GM19099 (cell line): ENCODE results near the gene BCL7A.

Experiments
- POLR2A ChIP-seq: IDR thresholded peaks from 3 replicates; pipeline ENCODE4 v1.6.1; 2011; ENCODE audit warnings: low read depth; ENCODE audit not compliant: insufficient read length; ENCODE audit errors: extremely low read depth

BCL7A gene

GRCh38 chr12:122067966-122068365 lies 46.3 kb downstream of the BCL7A start:
- no peak for TF ChIP-seq POLR2A

DNA sequence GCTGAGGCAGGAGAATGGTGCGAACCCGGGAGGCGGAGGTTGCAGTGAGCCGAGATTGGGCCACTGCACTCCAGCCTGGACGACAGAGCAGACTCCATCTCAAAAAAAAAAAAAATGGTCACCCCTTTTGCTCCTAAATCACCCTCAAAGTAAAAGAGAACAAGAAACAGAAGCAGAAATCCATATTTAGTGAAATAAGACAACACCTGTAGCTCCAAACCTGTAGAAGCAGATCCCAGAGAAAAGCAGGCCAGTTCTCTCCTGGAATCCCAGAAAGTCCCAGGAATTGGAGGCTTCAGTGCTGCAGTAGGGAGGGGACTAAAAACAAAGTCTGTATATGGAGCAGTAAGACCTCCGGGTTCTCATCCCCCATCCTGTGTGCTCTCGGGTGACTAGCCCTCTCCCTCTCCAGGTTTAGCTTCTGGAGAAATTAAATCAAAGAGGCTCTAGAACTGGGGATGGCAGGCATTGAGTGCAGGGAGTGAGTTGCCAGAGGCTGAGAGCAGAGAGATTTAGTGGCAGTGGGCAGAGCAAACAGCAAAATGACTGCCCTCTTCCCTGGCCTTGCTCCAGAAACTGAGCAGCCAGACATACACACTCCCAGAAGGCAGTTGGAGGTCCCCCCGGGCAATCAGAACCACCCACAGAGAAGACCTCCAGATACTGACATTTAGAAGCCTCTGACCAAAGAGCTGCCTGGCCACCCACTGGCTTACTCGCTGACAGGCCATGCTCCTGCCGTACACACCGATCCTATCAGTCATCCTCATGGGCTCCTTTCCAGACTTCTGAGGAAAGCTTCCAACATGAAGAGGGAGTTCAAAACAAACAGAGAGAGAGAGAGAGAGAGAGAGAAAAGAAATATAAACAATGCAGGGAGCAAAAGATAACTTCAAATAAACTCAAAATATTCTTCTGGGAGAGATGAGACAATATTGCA lies 50.6 kb downstream of the BCL7A start:
- TF ChIP-seq POLR2A = no peak

- TF ChIP-seq POLR2A = no peak
Observed at GRCh38 chr12:122073815-122074214, 52.1 kb downstream of the BCL7A start.

GRCh38 chr12:122076743-122077495 lies 55.2 kb downstream of the BCL7A start:
- TF ChIP-seq POLR2A = no peak

GRCh38 chr12:122078141-122079032 lies 56.7 kb downstream of the BCL7A start, which contains the start of gene MLXIP:
MLXIP (plus strand) TSS chr12:122078756; CDS start chr12:122078854, 98 bp downstream.
- TF ChIP-seq POLR2A = peak; percentile 86

- no peak for TF ChIP-seq POLR2A
Observed at GRCh38 chr12:122079033-122079531, 57.4 kb downstream of the BCL7A start.

- no peak for TF ChIP-seq POLR2A
Observed at GRCh38 chr12:122079532-122080081, 57.9 kb downstream of the BCL7A start.

- no peak for TF ChIP-seq POLR2A
Observed at GRCh38 chr12:122080149-122081082, 58.7 kb downstream of the BCL7A start.

DNA sequence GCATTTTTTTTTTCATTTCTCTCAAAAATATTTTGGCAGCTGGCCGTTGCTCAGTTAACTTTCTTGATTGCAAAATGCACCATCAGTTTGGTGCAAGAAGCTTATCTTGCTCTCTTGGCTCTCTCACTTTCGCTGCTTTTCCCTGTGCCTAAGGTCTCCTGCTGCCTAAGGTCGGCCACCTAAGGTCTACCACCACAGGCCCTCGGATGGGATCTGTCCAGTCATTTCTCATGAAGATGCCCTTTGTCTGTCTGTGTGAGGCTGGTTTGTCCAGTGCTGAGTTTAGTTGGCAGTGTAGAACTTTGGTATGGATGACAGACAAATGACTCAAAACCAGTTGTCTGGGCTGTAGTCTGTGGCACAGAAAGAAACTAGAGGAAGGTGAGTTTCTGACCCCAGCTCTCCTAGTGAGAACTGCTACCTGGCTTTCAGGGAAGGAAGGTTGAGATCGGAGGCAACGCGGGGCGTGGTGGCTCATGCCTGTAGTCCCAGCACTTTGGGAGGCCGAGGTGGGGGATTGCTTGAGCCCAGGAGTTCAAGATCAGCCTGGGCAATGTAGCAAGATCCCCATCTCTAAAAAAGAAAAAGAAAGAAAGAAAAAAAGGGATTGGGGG lies 59.5 kb downstream of the BCL7A start:
- no peak for TF ChIP-seq POLR2A

DNA sequence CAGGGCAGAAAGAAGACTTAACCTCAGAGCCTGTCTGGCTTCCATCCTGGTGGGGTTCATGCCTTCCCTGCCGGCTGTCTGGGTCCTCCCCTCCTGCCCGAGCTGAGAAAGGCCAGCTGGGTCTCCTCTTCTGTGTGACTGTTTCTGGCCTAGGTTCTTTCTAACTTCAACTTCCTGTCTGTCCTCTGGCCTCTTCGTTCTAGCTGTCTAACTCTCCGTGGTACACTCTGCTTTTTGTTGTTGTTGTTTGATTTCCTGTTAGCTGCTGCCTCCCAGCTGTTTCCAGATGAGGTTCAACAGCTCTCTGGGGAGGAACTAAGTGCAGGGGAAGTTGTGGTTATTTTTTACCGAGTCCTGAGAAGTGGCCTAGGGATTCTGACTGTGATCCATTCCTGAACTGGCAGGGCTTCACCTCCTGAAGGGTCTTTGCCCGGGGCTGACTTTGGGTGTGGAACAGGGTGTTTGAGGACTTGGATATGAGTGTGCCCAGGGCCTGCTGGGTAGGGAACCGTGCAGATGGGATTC lies 60.1 kb downstream of the BCL7A start:
- no peak for TF ChIP-seq POLR2A

GRCh38 chr12:122082621-122083356 lies 61.1 kb downstream of the BCL7A start:
- TF ChIP-seq POLR2A = no peak

DNA sequence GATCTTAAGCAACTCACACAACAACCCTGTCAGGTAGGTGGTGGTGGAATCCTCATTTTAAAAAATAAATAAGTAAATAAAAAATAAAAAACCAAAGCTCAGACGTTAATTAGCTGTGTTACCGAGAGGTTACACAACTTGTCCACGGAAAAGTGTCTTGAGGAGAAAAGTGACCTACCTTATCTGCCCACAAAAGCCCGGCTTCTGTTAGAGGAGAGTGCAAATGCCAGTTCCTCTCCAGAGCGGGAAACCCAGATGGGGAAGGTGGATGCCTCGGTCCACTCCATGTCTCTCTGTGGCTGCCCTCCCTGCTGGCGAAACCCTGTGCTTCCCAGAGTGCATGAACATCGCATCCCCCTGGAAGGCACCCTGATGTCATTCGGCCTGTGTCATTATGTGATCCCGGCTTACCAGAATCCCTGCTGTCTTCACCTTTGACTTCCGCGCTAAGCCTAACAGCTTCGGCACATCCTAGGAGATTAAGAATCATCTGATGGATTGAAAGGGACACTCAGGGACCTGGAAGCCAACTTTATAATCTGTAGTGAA lies 63.2 kb downstream of the BCL7A start:
- no peak for TF ChIP-seq POLR2A
